ENCODE measurements around the gene LRP8. TPM values are rescaled to one million over a fixed set of nuclear protein-coding genes. Genes with fewer than 3 reads are reported as not detected.

Gene LRP8
- total and polyA plus RNA-seq, 4 donors = 0.15 to 0.75 (median 0.29) TPM

- TF ChIP-seq ATF3 (IDR thresholded peaks at IDR 0.05) (no peak), FOXA1 (IDR thresholded peaks at IDR 0.05) (no peak), CTCF (IDR thresholded peaks at IDR 0.05; ENCODE audit: low read depth, low read length, missing input control) (no peak), ZBTB33 (IDR thresholded peaks at IDR 0.05) (no peak), JUND (IDR thresholded peaks at IDR 0.05) (no peak), REST (IDR thresholded peaks at IDR 0.05) (no peak), HNF4G (IDR thresholded peaks at IDR 0.05) (no peak), RXRA (IDR thresholded peaks at IDR 0.05) (no peak)
- Histone ChIP-seq H3K4me1 (ENCODE audit: control insufficient read depth in 4 of 4, insufficient read depth in 4 of 4, low read length in 3 of 4) (no peaks in the 10 kb centered on the region), H3K36me3 (ENCODE audit: control insufficient read depth in 4 of 4, insufficient read depth in 3 of 4, low read depth in 1 of 4, low read length in 3 of 4) (no peaks in the 10 kb centered on the region), H3K9me3 (ENCODE audit: control insufficient read depth in 4 of 4, low read length in 3 of 4) (no peaks in the 10 kb centered on the region), H3K9ac (ENCODE audit: low read depth in 1 of 2, low read length in 2 of 2) (no peak overlapping the region), H3K27me3 (ENCODE audit: control insufficient read depth in 4 of 4, insufficient read depth in 4 of 4, low read length in 3 of 4) (no peaks in the 10 kb centered on the region), H3K4me3 (ENCODE audit: low read depth in 1 of 3, low read length in 3 of 3) (no peak overlapping the region), H3K27ac (ENCODE audit: low read depth in 1 of 2, low read length in 2 of 2) (no peak overlapping the region)
- DNase-seq (ENCODE audit: low spot score) = no peak
- 93% methylated on average over 8 of the region's 8 CpGs for WGBS
These were observed 57.0 kb downstream of the LRP8 start for GRCh38 chr1:53270873-53271272.

GRCh38 chr1:53270107-53270506 lies 57.8 kb downstream of the LRP8 start:
- Histone ChIP-seq H3K9me3 (ENCODE audit: control insufficient read depth in 4 of 4, low read length in 3 of 4) (no peaks in the 10 kb centered on the region), H3K4me3 (ENCODE audit: low read depth in 1 of 3, low read length in 3 of 3) (no peak overlapping the region), H3K36me3 (ENCODE audit: control insufficient read depth in 4 of 4, insufficient read depth in 3 of 4, low read depth in 1 of 4, low read length in 3 of 4) (no peaks in the 10 kb centered on the region), H3K27me3 (ENCODE audit: control insufficient read depth in 4 of 4, insufficient read depth in 4 of 4, low read length in 3 of 4) (no peaks in the 10 kb centered on the region), H3K4me1 (ENCODE audit: control insufficient read depth in 4 of 4, insufficient read depth in 4 of 4, low read length in 3 of 4) (no peaks in the 10 kb centered on the region), H3K27ac (ENCODE audit: low read depth in 1 of 2, low read length in 2 of 2) (no peak overlapping the region), H3K9ac (ENCODE audit: low read depth in 1 of 2, low read length in 2 of 2) (no peak overlapping the region)
- WGBS = 66% methylated on average over 1 of the region's 1 CpG
- DNase-seq (ENCODE audit: low spot score) = no peak
- TF ChIP-seq RAD21 (IDR thresholded peaks at IDR 0.05) (no peak), RXRA (IDR thresholded peaks at IDR 0.05) (no peak), CTCF (IDR thresholded peaks at IDR 0.05; ENCODE audit: low read depth, low read length, missing input control) (no peak), TAF1 (conservative IDR thresholded peaks at IDR 0.05) (no peak), ATF3 (IDR thresholded peaks at IDR 0.05) (no peak), GABPA (IDR thresholded peaks at IDR 0.05 in 1 of 2, conservative IDR thresholded peaks at IDR 0.05 in 1 of 2) (no peak), REST (IDR thresholded peaks at IDR 0.05) (no peak), ZBTB33 (IDR thresholded peaks at IDR 0.05) (no peak), YY1 (IDR thresholded peaks at IDR 0.05) (no peak), FOXA2 (IDR thresholded peaks at IDR 0.05) (no peak), MAX (IDR thresholded peaks at IDR 0.05) (no peak)
